Skeletal muscle cell (primary cell): ENCODE results near the gene YY1AP1.
"Not testable (repeated sequence)": the region's sequence is repeated elsewhere in the genome, so short reads cannot be mapped to it uniquely, and the experiment has no call there.

ENCODE experiments used
- DNase-seq: peaks from one replicate; pipeline ENCODE4 v3.0.0-alpha.2; 2010; ENCODE audit warnings: low read depth
- H3K4me3 ChIP-seq: 2 replicates; pipeline ENCODE4 v1.5.1; 2011; ENCODE audit warnings: low read depth, mild to moderate bottlenecking, control low read depth, low read length, moderate library complexity

The YY1AP1 gene

DNA sequence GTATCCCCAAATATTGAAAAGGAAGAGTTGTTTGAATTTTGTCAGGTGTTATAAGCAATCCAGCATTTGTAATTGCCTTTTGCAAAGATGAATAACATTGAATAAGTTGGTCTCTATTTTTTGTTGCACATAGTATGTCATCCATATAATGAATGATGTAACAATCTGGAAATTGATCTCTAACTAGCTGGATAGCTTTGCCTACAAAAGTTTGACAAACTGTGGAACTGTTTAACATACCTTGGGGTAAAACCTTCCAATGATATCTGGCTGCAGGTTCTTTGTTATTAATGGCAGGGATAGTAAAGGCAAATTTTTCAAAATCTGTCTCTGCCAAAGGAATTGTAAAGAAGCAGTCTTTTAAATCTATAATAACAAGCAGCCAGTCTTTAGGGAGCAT, 8.0 kb upstream of the YY1AP1 start:
- no peak overlapping the region for H3K4me3 ChIP-seq

GRCh38 chr1:155695608-155696007, 7.0 kb upstream of the YY1AP1 start:
- DNase-seq, result no peak
- H3K4me3 ChIP-seq, result no peak overlapping the region

More for the DNA sequence above, 8.0 kb upstream of the YY1AP1 start:
- no peak for DNase-seq

GRCh38 chr1:155695072-155695471, 6.5 kb upstream of the YY1AP1 start:
- DNase-seq, result no peak
- H3K4me3 ChIP-seq, result no peak overlapping the region

DNA sequence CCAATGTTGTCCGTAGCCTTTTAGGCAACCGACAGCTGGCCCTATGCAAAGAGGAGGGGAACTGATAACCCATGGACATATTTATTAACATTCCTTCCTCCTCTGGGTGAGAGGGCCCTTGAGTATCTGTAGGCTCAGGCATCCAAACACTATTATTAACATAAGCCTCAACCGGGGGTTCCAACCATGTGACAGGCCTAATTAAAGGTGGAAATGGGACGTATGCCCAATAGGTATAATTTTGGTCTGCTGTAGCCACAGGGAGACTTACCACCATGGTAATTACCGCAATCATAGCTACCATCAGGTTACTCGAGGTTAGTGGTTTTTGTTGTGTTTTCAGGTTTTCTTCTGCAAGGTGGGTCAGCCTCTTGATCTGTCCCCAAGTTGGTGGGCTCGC, 5.6 kb upstream of the YY1AP1 start:
- no peak for DNase-seq
- no peak overlapping the region for H3K4me3 ChIP-seq

- no peak for DNase-seq
- no peak overlapping the region for H3K4me3 ChIP-seq
Observed at GRCh38 chr1:155691992-155692528, 3.5 kb upstream of the YY1AP1 start.

GRCh38 chr1:155689081-155689607, 570 bp upstream of the YY1AP1 start, which contains the start of gene DAP3:
TSS of gene DAP3 (plus strand) at chr1:155689091. CDS start at chr1:155709780, 20,689 bp downstream.
- peak; percentile 25 for DNase-seq

DNA sequence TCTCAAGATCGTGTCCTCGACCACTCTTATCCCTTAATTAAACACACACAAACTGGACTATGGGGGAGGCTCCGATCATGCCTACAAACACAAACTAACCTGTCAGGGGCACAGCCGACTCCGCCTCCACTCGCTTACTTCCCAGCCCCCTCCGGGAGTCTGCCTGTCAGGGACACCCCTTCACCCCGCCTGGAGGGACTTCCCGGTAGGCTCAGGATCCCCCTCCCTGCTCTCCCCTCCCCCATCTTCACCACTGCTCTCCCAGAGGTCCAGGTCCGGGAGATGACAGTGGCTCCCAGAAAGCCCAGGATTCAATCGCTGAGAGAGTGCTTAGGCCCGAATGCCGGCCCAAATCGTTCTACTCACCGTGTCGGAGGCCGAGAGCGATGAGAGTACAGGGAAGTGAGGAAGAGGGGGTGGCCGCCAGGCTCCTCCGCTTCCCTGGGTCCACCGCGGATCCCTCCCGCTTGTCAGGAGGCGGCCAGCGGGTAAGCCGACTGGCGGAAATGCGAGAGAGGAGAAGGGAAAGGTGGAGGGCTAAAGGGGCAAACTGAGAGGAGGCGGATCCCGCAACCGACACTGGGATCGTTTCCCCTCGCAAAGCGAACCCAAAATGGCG, 760 bp downstream of the YY1AP1 start:
- H3K4me3 ChIP-seq, result peak overlapping the region; percentile 88
- DNase-seq, result not testable (repeated sequence)

More at GRCh38 chr1:155689081-155689607, 570 bp upstream of the YY1AP1 start, which contains the start of gene DAP3:
- peak within 1 kb of the TSS; percentile 88 for H3K4me3 ChIP-seq

DNA sequence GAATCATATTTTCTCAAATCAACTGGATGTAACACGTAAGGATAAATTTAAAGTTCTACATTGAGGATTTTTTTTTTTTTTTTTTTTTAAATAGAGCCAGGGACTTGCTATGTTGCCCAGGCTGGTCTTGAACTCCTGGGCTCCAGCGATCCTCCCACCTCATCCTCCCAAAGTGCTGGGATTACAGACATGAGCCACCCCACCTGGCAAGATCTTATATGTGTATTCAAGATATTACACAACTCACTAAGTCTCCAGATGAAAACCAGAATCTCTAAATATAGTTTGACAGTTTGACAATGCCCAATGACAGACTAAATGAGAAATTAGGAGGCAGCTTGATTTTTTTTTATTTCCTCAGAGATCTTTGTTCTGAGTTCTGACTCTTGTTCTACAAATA, 6.8 kb downstream of the YY1AP1 start:
- no peak for DNase-seq
- no peak overlapping the region for H3K4me3 ChIP-seq

DNA sequence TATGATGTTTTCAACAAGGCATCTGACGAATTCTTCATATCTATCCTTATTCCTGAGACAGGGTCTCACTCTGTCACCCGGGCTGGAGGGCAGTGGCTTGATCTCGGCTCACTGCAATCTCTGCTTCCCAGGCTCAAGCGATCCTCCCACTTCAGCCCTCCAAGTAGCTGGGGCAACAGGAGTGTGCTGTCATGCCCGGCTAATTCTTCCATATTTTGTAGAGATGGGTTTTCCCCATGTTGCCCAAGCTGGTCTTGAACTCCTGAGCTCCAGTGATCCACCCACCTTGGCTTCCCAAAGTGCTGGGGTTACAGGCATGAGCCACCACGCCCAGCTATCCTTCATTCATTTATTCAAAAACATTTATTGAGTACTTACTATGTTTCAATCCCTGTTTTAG, 8.0 kb downstream of the YY1AP1 start:
- DNase-seq, result no peak
- H3K4me3 ChIP-seq, result no peak overlapping the region

GRCh38 chr1:155678992-155679391, 9.6 kb downstream of the YY1AP1 start:
- DNase-seq, H3K4me3 ChIP-seq: not testable (repeated sequence)

- no peak for DNase-seq
- H3K4me3 ChIP-seq, result no peak overlapping the region
Observed at GRCh38 chr1:155678027-155678426, 10.5 kb downstream of the YY1AP1 start.

DNA sequence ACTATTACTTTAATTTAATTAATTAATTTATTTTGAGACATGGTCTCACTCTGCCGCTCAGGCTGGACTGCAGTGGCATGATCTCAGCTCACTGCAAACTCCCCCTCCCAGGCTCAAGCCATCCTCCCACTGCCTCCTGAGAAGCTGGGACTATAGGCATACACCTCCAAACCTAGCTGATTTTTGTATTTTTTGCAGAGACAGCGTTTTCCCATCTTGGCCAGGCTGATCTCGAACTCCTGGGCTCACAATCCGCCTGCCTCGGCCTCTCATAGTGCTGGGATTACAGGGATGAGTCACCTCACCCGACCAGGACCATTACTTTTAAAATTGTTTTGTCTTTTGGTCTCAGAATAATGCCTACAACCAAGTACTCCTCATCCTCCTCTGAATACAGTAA, 15.6 kb downstream of the YY1AP1 start:
- H3K4me3 ChIP-seq, result no peak overlapping the region
- no peak for DNase-seq

DNA sequence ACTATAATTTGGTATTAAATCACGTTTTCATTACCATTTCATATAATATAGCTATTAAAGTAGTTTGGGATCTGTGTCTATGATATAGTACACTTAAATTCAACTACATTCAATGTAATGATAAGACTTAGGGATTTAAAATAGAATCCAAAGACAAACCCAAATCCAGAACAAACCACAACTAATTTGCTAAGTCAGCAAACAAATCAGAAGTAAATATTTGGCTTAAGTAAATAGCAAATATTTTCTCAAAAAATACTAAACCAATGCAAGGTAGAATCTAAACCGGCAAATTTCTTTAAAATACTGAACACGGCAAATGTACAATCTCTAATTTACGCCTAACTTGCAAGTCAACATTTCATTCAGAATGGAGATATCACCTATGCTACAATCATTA, 16.8 kb downstream of the YY1AP1 start:
- no peak for DNase-seq
- H3K4me3 ChIP-seq, result no peak overlapping the region

DNA sequence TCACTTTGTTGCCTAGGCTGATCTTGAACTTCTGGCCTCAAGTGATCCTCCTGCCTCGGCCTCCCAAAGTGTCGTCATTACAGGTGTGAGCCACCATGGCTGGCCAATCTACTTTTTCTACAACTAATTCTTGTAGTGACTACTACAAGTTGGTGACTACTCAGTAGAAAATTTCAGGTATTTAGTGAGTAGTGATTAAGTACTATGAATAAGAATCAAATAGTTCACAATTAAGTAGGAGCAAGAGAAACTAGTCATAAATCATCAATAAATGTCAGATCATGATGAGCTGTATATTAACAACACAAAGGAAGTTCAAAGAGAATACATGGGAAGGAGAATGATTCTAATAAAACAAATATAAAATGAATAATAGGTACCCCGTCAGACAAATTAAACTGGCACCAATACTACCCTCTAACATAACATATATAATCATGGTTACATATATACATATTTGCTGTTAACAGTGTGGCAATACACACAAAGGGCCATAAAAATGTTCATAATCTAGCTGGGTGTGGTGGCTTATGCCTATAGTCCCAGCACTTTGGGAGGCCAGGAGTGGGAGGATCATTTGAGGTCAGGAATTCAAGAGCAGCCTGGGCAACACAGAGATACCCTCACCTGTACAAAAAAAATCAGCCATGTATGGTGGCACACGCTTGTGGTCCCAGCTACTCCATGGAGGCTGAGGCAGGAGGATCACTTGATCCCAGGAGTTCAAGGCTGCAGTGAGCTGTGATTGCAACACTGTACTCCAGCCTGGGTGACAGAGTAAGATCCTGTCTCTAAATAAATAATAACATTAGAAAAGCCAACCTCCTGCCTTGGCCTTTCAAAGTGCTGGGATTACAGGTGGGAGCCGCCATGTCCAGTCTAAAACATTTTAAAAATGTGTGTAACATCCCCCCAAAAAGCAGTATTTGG, 19.1 kb downstream of the YY1AP1 start:
- no peak for DNase-seq
- H3K4me3 ChIP-seq, result no peak overlapping the region

GRCh38 chr1:155661239-155661638, 27.3 kb downstream of the YY1AP1 start:
- not testable (repeated sequence) for DNase-seq, H3K4me3 ChIP-seq

DNA sequence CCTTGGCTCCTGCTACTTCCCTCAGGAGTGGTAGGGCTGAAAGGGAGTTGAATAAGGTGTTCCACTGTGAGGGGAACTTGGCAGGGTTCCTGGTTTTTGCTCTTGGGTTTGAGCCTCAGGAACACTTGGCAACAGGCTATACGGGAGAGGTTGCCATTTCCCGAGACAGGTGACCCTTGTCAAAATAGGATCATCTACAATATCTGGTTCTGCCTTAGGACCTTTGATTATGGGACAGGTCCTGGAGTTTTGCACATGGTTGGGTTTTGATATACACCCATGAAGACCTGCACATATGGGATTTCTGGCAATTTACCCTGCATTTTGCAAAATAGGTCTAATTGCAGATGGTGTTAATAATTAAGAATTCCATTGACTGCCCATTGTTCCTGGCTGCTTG, 31.1 kb downstream of the YY1AP1 start:
- no peak overlapping the region for H3K4me3 ChIP-seq
- no peak for DNase-seq

DNA sequence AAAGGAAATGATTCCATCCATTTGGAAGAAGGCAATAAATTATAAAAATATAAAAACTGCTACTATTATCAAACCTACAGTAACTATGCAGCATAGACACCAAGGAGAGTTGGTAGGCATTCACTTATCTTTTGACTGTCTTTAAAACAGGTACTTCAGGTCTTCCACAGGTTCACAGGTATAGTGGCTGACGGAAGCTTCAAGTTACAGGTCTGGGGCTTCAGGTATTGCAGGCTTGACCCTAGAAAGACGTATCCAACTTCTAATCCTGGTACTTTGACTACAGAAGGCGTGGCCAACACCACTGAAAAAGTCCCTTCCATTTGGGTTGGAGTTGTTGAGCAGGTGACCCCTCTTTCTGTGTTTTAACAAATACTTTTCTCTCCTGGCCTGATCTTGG, 35.6 kb downstream of the YY1AP1 start:
- H3K4me3 ChIP-seq, result no peak overlapping the region
- no peak for DNase-seq

DNA sequence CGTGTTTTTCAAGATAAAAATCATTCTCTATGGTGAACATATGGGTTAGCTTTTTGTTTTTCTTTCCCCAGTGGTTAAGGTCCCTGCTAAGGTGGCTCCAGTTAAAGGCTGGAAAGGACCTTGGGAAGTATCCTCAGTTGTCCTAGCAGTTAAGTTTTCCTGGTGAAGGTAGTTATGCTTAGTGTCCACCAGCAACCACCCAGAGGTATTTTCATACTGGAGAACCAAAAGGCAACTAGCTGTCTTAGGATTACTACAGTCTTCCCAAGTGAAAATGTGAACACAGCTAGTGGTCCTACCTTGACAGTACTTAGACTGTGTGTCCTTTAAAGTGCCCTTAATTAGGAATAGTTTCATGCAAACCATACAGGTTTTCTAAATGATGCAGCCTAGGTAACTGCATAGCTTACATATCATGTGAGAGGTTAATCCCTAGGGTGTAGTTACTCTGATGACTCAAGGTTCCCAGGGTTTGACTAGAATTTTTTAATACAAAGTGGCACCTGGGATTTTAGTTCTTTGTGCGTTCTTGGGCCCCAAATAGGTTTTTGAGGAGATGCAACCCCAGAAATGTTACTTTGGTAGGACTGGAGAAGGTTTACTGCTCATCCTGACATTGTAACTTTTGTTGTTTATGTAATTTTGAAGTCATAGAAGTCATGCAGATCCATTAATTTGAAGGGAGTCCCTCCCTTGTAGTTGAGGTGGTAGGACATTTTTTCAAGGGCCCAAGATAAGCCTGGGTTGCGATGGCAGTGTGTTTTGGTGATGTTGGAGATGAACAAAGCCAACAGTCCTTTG, 36.5 kb downstream of the YY1AP1 start:
- no peak overlapping the region for H3K4me3 ChIP-seq
- no peak for DNase-seq

- H3K4me3 ChIP-seq, result no peak overlapping the region
- no peak for DNase-seq
Observed at GRCh38 chr1:155650231-155650757, 38.3 kb downstream of the YY1AP1 start.
